Myocyte (in vitro differentiated cells): ENCODE results near the gene C21orf91. TPM values are rescaled to one million over a fixed set of nuclear protein-coding genes. Genes with fewer than 3 reads are reported as not detected.
"Not testable (repeated sequence)": the region's sequence is repeated elsewhere in the genome, so short reads cannot be mapped to it uniquely, and the experiment has no call there.

ENCODE experiments used
- DNase-seq: peaks from one replicate; pipeline ENCODE4 v3.0.0-alpha.2; 2012; ENCODE audit warnings: low read depth
- total RNA-seq: library from RNA; depleted of rRNA; stranded (reverse); fragments of >200 nt; gene quantifications from 2 replicates; pipeline ENCODE4 v1.2.3, GENCODE V29; 2014

C21orf91 gene
- total RNA-seq, 1 donor from 2014 or later = 19.1 TPM

DNA sequence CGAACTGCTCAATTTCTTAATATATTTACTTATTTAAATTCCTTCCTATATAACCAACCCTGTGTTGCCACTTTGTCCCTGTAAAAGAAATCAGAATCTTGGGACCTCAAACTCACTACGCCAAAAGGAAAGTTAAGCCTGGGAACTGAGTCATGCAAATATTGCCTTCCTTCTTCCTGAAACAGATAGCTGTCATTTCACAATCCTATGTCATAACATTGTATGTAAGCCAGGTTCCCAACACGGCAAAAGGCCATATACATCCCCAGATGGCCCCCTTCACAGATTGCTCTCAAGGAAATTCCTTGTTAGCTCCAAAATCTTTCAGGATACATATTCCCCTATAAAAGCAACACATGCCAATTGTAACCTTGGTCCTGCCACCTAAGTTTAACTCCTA is 39.7 kb downstream of the C21orf91 start:
- DNase-seq = no peak

DNA sequence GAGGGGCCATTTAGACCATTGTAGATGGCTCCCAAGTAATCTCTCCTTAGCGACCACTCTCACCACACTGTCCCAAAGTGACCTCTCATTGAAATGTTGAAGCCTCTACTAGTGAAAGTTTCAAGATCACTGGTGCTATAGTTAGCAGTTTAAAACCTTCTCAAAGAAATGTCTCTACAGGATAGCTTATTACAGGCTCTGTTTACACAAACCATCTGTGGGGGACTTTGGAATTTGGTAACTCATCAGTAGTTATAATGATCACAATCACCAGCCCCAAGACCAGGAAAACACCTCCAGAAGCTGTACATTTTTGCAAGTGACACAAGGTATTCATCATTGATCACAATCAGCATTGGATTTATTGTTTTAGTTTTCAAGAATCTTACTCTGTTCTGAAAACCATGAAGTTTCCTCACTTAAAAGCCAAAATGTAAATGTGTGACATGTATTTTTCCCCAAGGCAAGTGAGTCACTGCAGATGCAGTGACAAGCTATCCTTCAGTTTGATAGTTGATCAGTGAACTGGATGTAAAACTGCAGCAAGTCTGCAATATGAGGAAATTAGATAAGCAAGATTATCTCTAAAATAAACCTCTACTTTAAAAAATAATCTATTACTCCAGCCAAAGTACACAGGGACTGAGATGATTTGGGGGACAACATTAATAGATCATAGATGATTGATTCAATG is 41.9 kb downstream of the C21orf91 start:
- DNase-seq = no peak

- no peak for DNase-seq
Observed at GRCh38 chr21:17775431-17776126, 43.6 kb downstream of the C21orf91 start.

GRCh38 chr21:17775021-17775420 is 44.1 kb downstream of the C21orf91 start:
- not testable (repeated sequence) for DNase-seq

- DNase-seq = no peak
Observed at GRCh38 chr21:17769447-17769845, 49.7 kb downstream of the C21orf91 start.

- DNase-seq = no peak
Observed at GRCh38 chr21:17768840-17769446, 50.2 kb downstream of the C21orf91 start.

DNA sequence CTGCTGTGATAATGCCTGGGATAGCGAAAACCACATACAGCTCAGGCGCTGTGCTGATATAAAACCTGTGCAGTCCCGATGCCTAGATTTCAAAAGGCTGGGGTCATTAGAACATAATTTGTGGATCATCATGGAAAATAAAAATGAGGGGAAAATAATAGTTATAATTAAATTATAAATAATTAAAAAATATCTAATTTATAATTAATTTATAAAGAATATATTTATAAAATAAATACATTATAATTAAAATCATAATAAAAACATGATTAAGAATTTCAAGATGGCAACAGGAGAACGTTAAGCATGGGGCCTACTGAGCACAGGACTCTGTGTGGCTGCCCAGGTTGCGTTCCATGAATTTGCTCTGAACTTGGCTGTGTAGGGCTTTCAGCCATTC is 53.9 kb downstream of the C21orf91 start:
- no peak for DNase-seq

- DNase-seq = no peak
Observed at GRCh38 chr21:17763288-17764037, 55.7 kb downstream of the C21orf91 start.

GRCh38 chr21:17759511-17760178 is 59.5 kb downstream of the C21orf91 start:
- no peak for DNase-seq

DNA sequence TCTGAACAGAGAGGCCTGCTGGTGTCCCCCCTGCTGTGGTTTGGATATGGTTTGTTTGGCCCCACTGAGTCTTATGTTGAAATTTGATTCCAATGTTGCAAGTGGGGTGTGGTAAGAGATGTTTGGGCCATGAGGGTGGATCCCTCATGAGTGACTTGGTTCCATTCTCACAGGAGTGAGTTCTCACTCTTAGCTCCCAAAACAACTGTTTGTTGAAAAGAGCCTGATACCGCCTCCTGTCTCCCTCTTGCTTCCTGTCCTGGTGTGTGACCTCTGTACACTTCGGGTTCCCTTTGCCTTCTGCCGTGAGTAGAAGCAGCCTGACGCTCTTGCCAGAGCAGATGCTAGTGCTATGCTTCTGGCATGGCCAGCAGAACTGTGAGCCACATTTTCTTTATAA is 60.5 kb downstream of the C21orf91 start:
- no peak for DNase-seq

GRCh38 chr21:17757671-17758070 is 61.5 kb downstream of the C21orf91 start:
- no peak for DNase-seq

- DNase-seq = no peak
Observed at GRCh38 chr21:17753736-17754135, 65.4 kb downstream of the C21orf91 start.

GRCh38 chr21:17752171-17752570 is 67.0 kb downstream of the C21orf91 start:
- no peak for DNase-seq

DNA sequence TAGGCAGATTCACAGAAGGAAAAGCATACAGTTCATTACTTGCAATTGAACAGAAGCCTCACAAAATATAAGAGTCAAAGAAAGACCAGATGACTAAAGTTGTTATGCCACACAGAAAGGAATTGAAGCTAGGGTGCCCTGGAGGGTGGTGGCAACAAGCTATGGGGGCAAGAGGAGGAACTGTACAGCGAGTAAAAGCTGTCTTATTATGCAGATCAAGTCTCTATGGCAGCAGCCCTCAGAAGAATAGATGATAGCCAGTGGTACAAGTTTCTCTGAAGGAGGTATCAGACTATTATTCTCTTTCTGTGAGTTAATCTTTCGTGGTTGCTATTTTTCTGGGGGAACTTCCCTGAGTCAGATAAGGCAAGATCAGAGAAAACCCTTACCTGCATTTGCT is 72.2 kb downstream of the C21orf91 start:
- DNase-seq = no peak

DNA sequence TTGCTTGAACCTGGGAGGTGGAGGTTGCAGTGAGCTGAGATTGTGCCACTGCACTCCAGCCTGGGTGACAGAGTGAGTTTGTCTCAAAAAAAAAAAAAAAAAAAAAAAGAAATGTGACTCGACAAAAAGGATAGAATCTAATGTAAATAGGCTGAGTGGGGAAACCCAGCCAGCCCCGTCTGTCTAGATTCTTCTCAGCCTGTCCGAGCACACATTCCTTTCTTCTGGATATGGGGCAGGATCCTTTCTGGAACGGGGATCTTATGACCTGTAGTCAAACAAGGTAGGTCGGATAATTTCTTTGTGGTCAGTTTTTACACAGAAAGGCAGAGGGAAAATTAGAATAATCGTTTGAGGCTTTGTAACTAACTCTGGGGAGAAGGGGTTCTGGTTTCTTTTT is 74.1 kb downstream of the C21orf91 start:
- no peak for DNase-seq

- no peak for DNase-seq
Observed at GRCh38 chr21:17742940-17743592, 76.1 kb downstream of the C21orf91 start.

GRCh38 chr21:17742181-17742580 is 77.0 kb downstream of the C21orf91 start:
- DNase-seq = no peak
